ENCODE results near the gene SGTA. TPM values are rescaled to one million over a fixed set of nuclear protein-coding genes. Genes with fewer than 3 reads are reported as not detected.

SGTA gene
- total and polyA plus RNA-seq, 2 of the 13 experiments (the other 11 are each of a cell fraction or from before 2014, with no cell fraction given): 43.9 to 47.4 TPM

DNA sequence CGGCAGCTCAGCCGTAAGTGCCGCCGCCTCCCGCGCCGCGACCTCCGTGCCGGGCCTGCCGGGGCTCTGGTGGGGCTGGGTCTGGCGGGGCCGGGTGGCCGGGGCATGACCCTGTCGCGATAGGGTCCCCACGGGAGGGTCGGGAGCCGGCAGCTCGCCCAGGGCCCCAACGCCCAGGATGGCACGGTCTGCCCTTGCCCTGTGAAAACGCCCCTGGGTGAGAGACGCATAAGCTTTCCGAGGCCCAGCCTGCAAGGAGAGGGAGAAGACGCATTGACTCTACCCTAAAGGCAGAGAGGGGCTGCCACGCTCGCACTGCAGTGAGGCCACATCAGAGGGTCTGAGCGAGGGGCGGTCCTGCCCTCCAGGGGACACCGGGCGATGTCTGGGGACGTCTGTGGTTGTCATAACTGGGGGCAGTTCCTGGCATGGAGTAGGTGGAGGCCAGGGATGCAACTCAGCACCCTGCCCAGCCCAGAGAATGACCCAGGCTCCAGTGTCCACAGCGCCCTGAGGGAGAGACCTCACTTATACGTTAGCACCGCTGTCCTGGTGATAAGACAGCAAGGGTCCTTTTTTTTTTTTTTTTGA lies 37.1 kb upstream of the SGTA start (continued):
- TF ChIP-seq, protein P1, sequence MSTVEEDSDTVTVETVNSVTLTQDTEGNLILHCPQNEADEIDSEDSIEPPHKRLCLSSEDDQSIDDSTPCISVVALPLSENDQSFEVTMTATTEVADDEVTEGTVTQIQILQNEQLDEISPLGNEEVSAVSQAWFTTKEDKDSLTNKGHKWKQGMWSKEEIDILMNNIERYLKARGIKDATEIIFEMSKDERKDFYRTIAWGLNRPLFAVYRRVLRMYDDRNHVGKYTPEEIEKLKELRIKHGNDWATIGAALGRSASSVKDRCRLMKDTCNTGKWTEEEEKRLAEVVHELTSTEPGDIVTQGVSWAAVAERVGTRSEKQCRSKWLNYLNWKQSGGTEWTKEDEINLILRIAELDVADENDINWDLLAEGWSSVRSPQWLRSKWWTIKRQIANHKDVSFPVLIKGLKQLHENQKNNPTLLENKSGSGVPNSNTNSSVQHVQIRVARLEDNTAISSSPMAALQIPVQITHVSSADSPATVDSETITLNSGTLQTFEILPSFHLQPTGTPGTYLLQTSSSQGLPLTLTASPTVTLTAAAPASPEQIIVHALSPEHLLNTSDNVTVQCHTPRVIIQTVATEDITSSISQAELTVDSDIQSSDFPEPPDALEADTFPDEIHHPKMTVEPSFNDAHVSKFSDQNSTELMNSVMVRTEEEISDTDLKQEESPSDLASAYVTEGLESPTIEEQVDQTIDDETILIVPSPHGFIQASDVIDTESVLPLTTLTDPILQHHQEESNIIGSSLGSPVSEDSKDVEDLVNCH (CRISPR knock-in tag; IDR thresholded peaks at IDR 0.05): no peak
- TF ChIP-seq ZBTB7A (CRISPR knock-in tag; IDR thresholded peaks at IDR 0.05): peak; percentile 47; the same call in 1 of the 2 replicates
- no peak for TF ChIP-seq NR2F2 (IDR thresholded peaks at IDR 0.05; ENCODE audit: borderline replicate concordance, low read depth)
- no peak for TF ChIP-seq CEBPB (IDR thresholded peaks at IDR 0.05; ENCODE audit: borderline replicate concordance, low read depth, low read length)
- TF ChIP-seq ASH2L (IDR thresholded peaks at IDR 0.05; ENCODE audit: insufficient read length, low read depth, low read length): peak; percentile 32
- TF ChIP-seq ZNF543 (CRISPR knock-in tag; IDR thresholded peaks at IDR 0.05): no peak; the same call in 1 of the 2 replicates
- no peak for TF ChIP-seq POLR2G (IDR thresholded peaks at IDR 0.05; ENCODE audit: low read depth, low read length)
- no peak for TF ChIP-seq ZNF557 (CRISPR knock-in tag; IDR thresholded peaks at IDR 0.05)
- TF ChIP-seq SRY (CRISPR knock-in tag; IDR thresholded peaks at IDR 0.05): no peak
- no peak; the same call in 1 of the 2 replicates for TF ChIP-seq ZNF329 (CRISPR knock-in tag; IDR thresholded peaks at IDR 0.05; ENCODE audit: low read depth)
- TF ChIP-seq, protein P2, sequence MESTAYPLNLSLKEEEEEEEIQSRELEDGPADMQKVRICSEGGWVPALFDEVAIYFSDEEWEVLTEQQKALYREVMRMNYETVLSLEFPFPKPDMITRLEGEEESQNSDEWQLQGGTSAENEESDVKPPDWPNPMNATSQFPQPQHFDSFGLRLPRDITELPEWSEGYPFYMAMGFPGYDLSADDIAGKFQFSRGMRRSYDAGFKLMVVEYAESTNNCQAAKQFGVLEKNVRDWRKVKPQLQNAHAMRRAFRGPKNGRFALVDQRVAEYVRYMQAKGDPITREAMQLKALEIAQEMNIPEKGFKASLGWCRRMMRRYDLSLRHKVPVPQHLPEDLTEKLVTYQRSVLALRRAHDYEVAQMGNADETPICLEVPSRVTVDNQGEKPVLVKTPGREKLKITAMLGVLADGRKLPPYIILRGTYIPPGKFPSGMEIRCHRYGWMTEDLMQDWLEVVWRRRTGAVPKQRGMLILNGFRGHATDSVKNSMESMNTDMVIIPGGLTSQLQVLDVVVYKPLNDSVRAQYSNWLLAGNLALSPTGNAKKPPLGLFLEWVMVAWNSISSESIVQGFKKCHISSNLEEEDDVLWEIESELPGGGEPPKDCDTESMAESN (CRISPR knock-in tag; conservative IDR thresholded peaks at IDR 0.05): no peak
- no peak for TF ChIP-seq CEBPG (CRISPR knock-in tag; IDR thresholded peaks at IDR 0.05)
- TF ChIP-seq MTF2 (CRISPR knock-in tag; IDR thresholded peaks at IDR 0.05; ENCODE audit: borderline replicate concordance): no peak
- TF ChIP-seq, protein P3, sequence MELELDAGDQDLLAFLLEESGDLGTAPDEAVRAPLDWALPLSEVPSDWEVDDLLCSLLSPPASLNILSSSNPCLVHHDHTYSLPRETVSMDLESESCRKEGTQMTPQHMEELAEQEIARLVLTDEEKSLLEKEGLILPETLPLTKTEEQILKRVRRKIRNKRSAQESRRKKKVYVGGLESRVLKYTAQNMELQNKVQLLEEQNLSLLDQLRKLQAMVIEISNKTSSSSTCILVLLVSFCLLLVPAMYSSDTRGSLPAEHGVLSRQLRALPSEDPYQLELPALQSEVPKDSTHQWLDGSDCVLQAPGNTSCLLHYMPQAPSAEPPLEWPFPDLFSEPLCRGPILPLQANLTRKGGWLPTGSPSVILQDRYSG (CRISPR knock-in tag; IDR thresholded peaks at IDR 0.05): no peak
- TF ChIP-seq NAIF1 (CRISPR knock-in tag; IDR thresholded peaks at IDR 0.05; ENCODE audit: borderline replicate concordance): no peak
- TF ChIP-seq, protein P4, sequence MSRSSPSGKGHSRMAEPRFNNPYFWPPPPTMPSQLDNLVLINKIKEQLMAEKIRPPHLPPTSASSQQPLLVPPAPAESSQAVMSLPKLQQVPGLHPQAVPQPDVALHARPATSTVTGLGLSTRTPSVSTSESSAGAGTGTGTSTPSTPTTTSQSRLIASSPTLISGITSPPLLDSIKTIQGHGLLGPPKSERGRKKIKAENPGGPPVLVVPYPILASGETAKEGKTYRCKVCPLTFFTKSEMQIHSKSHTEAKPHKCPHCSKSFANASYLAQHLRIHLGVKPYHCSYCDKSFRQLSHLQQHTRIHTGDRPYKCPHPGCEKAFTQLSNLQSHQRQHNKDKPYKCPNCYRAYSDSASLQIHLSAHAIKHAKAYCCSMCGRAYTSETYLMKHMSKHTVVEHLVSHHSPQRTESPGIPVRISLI (CRISPR knock-in tag; IDR thresholded peaks at IDR 0.05; ENCODE audit: borderline replicate concordance): no peak
- TF ChIP-seq ZNF350 (CRISPR knock-in tag; IDR thresholded peaks at IDR 0.05; ENCODE audit: borderline replicate concordance, low read depth): no peak
- TF ChIP-seq ZNF441 (CRISPR knock-in tag; IDR thresholded peaks at IDR 0.05; ENCODE audit: borderline replicate concordance): no peak
- TF ChIP-seq ZNF335 (CRISPR knock-in tag; IDR thresholded peaks at IDR 0.05): no peak
- 0 out of 2 replicates have a peak, but pooled peaks have one; percentile 11 for TF ChIP-seq ZNF607 (CRISPR knock-in tag; IDR thresholded peaks at IDR 0.05; ENCODE audit: borderline replicate concordance)
- no peak for TF ChIP-seq NCOA1 (CRISPR knock-in tag; IDR thresholded peaks at IDR 0.05)

All from HepG2 (cell line).